Activated CD4-positive, alpha-beta T cell treated with anti-CD3 and anti-CD28 coated beads for 36 hours (primary cell): ENCODE data around the gene GNAI2. TPM values are rescaled to one million over a fixed set of nuclear protein-coding genes. Genes with fewer than 3 reads are reported as not detected.

Experiments
- ATAC-seq: fragments of 200-7000 bp; cut with Tn5 transposase; one replicate; pipeline ENCODE4 v1.10.0; 2021; ENCODE audit warnings: mild to moderate bottlenecking, moderate library complexity
- CTCF ChIA-PET: fragments of 350-600 bp; sonication (Branson Sonifier 250); formaldehyde crosslinking; loops from one replicate; lab custom pipeline; 2021; ENCODE audit warnings: antibody characterized with exemption; lab: Charles Lee
- POLR2A ChIA-PET: fragments of 350-600 bp; sonication (Branson Sonifier 250); formaldehyde crosslinking; loops from one replicate; lab custom pipeline; 2021; ENCODE audit warnings: antibody characterized with exemption, inconsistent platforms; lab: Charles Lee
- DNase-seq: peaks from one replicate; pipeline ENCODE4 v3.0.0-alpha.2; 2020
- H3K27ac Mint-ChIP-seq: one replicate; pipeline ENCODE4 v1.8.0; 2021; ENCODE audit warnings: mixed read lengths
- H3K27me3 Mint-ChIP-seq: one replicate; pipeline ENCODE4 v1.8.0; 2021; ENCODE audit warnings: mixed read lengths
- H3K36me3 Mint-ChIP-seq: one replicate; pipeline ENCODE4 v1.8.0; 2021; ENCODE audit warnings: low read depth, mixed read lengths
- H3K4me1 Mint-ChIP-seq: one replicate; pipeline ENCODE4 v1.8.0; 2021; ENCODE audit warnings: mixed read lengths
- H3K4me3 Mint-ChIP-seq: one replicate; pipeline ENCODE4 v1.8.0; 2021; ENCODE audit warnings: mild to moderate bottlenecking, moderate library complexity, mixed read lengths
- H3K9me3 Mint-ChIP-seq: one replicate; pipeline ENCODE4 v1.8.0; 2021; ENCODE audit warnings: low read depth, mixed read lengths
- intact Hi-C, 2 experiments: fragments of 100-400 bp; cut with DNase I in 1 of 2; cut with micrococcal nuclease in 1 of 2; formaldehyde crosslinking; loops; one replicate each; pipeline versions ENCODE4 v1.14.2 to v1.15.1; 2022 to 2024; cut with DNase I, micrococcal nuclease
- total RNA-seq, 2 experiments: library from RNA; stranded (reverse); gene quantifications; one replicate each; pipeline ENCODE4 v1.2.3, GENCODE V29; 2021

The GNAI2 gene
- total RNA-seq, 2 experiments from 2014 or later = 280 to 341 TPM

DNA sequence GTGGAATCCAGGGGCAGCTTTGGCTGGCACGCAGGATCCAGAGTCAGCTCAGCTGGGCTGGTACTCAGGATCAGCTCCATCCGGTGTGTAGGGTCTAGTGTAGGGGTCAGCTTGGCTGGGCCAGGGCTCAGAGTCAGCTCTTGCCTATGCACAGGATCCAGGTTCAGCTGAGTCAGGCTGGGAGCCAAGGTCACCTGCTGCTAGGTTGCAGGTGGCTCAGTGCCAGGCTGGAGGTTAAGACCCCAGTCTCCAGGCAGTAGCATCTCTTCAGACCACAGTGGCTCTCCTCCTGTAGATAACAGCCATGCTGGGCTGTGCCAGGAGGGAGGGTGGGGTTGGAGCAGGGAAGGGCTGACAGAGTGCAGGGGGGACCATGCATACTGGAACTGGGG lies 61.4 kb downstream of the GNAI2 start:
- Mint-ChIP-seq H3K4me3 (no peak overlapping the region), H3K27me3 (no peaks in the 10 kb centered on the region), H3K36me3 (peaks cover 3% of the 10 kb centered on the region), H3K9me3 (no peaks in the 10 kb centered on the region), H3K27ac (no peak overlapping the region), H3K4me1 (peaks cover 20% of the 10 kb centered on the region)
- DNase-seq = no peak
- CTCF ChIA-PET = interaction anchor here (0.7 to 0.9 kb wide), 3 partner anchors 18 to 391 kb away, joined by 3 read pairs; no protein-coding TSS in a partner anchor
- no peak for ATAC-seq
- intact Hi-C loops = loop anchor here (5.0 to 10.0 kb wide), 2 partner anchors 573 to 1645 kb away; partner anchors contain the start of genes GMPPB (in 1 of the 2), PARP3 (in 1 of the 2) and RRP9 (in 1 of the 2)
- POLR2A ChIA-PET = interaction anchor here (0.7 to 0.8 kb wide), 2 partner anchors 40 to 272 kb away, joined by 3 read pairs; partner anchors contain the start of gene HEMK1

DNA sequence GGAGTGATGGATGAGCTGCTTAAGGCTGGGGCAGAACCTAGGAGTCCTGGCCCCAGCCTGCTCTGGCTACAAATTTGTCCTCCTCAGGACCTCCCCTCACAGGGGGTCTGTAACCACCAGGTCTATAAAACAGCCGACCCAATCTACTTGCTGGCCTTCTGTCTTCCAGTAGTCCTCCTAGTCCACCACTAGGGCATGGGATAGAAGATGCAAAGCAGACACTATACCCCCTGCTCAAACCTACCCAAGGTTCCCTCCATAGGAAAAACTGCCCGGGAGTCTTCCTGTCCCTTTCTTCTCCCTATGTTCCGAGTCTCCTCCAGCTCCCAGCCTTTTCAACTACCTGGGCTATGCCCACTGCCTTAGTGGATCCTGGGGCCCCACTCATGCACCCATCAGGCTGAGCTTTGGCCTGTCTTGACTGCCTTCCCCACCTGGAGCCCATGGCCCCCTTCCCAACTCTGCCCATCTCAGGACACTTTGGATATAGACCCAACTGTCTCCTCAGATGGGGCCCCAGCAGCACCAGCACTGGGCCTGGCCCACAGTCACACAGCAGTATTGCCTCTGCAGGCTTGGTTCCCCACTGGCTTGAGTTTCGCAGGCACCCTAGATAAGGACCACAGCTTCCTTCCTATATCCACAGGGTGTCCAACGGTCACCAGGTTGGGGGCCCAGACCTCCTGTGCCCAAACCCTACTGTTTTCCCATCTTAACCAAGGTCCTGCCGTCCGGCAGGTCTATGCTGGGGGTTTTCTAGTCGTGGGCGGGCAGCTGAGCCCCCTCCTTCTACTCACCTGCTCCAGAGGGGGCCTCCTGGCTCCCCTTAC lies 62.1 kb downstream of the GNAI2 start:
- peak overlapping the region; percentile 97 for H3K4me3 Mint-ChIP-seq
- CTCF ChIA-PET = interaction anchor here (0.6 to 1.9 kb wide), 7 partner anchors 26 to 156 kb away, joined by 3 to 16 read pairs (median 4); partner anchors contain the start of genes CYB561D2, GNAI2, NPRL2 and RASSF1
- DNase-seq (no peak), ATAC-seq (no peak)
- H3K27me3 Mint-ChIP-seq = no peaks in the 10 kb centered on the region
- intact Hi-C loops = loop anchor here (2.0 to 10.0 kb wide), 9 partner anchors 51 to 1759 kb away; partner anchors contain the start of genes DUSP7 (in 1 of the 2), GMPPB (in 1 of the 2), MANF (in 1 of the 2) and MAPKAPK3 (in 1 of the 2)
- no peaks in the 10 kb centered on the region for H3K9me3 Mint-ChIP-seq
- H3K36me3 Mint-ChIP-seq = no peaks in the 10 kb centered on the region
- peak overlapping the region; percentile 70 for H3K27ac Mint-ChIP-seq
- POLR2A ChIA-PET = interaction anchor here (0.6 to 1.6 kb wide), 2 partner anchors 38 to 70 kb away, joined by 10 to 11 read pairs; no protein-coding TSS in a partner anchor
- peaks cover 13% of the 10 kb centered on the region for H3K4me1 Mint-ChIP-seq

DNA sequence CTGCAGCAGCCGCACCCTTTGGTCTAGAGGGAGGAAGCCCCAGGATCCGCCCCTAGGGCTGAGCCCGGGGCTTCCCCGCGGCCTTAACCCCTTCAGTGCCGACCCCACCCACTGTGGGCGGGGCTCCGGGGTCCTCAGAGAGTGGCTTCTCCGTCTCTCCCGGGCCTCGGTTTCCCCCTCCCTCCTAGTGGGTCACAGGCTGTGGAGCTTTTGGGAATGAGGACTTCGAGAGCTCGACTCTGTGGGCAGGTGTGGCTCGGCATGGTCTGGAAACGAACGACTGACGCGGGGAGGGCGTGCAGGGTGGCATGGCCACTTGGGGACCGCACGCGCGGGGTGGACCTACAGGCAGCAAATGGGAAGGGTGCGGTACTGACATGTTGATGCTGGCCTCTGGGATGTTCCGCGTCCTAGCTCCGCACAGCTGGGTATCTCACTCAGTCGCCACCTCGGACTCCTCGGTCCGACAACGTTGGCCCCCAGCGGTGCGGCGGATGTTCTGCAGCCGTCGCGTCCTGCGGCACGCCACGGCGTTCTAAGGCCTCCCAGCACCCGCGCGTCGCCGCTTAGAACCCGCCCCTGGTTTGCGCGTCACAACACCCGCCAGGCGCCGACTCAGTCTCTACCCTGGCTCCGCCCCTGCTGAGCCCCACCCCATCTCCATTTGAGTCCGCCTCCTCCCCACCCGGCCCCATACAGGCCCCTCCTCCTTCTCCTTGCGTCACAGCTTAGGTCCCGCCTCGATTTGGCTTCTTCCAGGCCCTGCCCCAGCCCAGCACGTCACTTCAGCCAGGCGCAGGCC lies 63.0 kb downstream of the GNAI2 start, which contains the start of the genes HYAL3 and NAA80:
TSS of gene HYAL3 (minus strand) at position 570 of the 802 bp plus-strand sequence. CDS start 3,803 bp downstream, outside the sequence.
TSS of gene NAA80 (minus strand) at position 570 of the 802 bp plus-strand sequence. CDS start 1,942 bp downstream, outside the sequence.
- ATAC-seq (peak; percentile 89), DNase-seq (peak; percentile 100)
- H3K4me1 Mint-ChIP-seq = peaks cover 13% of the 10 kb centered on the region
- H3K27me3 Mint-ChIP-seq = no peaks in the 10 kb centered on the region
- no peaks in the 10 kb centered on the region for H3K36me3 Mint-ChIP-seq
- H3K4me3 Mint-ChIP-seq = peak within 1 kb of the TSS; percentile 97
- ChIA-PET CTCF (interaction anchor here (0.5 to 1.9 kb wide), 18 partner anchors 20 to 341 kb away, joined by 3 to 16 read pairs (median 3); partner anchors contain the start of genes CYB561D2, GNAI2, NPRL2 and RASSF1), POLR2A (interaction anchor here (0.6 to 1.6 kb wide), 11 partner anchors 20 to 559 kb away, joined by 3 to 11 read pairs (median 3); partner anchors contain the start of genes GNAI2, HYAL2, NPRL2 and RASSF1)
- H3K27ac Mint-ChIP-seq = peak within 1 kb of the TSS; percentile 96
- H3K9me3 Mint-ChIP-seq = no peaks in the 10 kb centered on the region
- intact Hi-C loops = loop anchor here (1.0 to 10.0 kb wide), 19 partner anchors 22 to 1758 kb away; partner anchors contain the start of genes TMEM115 (in 2 of the 2), CYB561D2 (in 1 of the 2), DUSP7 (in 1 of the 2) and GMPPB (in 1 of the 2)

DNA sequence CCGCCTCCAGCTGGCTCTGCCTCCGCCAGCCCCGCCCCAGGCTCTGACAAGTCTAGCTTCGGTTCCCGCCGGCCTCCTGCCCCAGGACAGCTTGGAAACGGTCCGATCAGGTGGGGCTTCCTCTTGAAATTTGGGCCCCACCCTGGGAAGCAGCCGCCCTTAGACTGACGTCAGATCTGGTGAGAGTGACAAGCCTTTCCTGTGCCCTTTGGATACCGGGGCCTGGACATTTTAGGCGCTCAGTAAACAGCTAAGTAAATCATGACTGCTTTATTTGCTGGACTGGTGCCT lies 63.6 kb downstream of the GNAI2 start:
- Mint-ChIP-seq H3K27me3 (no peaks in the 10 kb centered on the region), H3K9me3 (no peaks in the 10 kb centered on the region), H3K4me1 (peaks cover 15% of the 10 kb centered on the region), H3K4me3 (peak overlapping the region; percentile 97), H3K27ac (peak overlapping the region; percentile 90), H3K36me3 (no peaks in the 10 kb centered on the region)
- DNase-seq = no peak
- ChIA-PET POLR2A (interaction anchor here (0.5 to 1.6 kb wide), 11 partner anchors 20 to 939 kb away, joined by 3 to 10 read pairs (median 3); partner anchors contain the start of genes CACNA2D2, GNAI2, HYAL2 and NPRL2), CTCF (interaction anchor here (0.5 to 1.9 kb wide), 15 partner anchors 20 to 342 kb away, joined by 3 to 16 read pairs (median 4); partner anchors contain the start of genes GNAI2 and TUSC2)
- intact Hi-C loops = loop anchor here (1.0 to 10.0 kb wide), 19 partner anchors 22 to 1757 kb away; partner anchors contain the start of genes TMEM115 (in 2 of the 2), CYB561D2 (in 1 of the 2), DUSP7 (in 1 of the 2) and GMPPB (in 1 of the 2)
- ATAC-seq = no peak

DNA sequence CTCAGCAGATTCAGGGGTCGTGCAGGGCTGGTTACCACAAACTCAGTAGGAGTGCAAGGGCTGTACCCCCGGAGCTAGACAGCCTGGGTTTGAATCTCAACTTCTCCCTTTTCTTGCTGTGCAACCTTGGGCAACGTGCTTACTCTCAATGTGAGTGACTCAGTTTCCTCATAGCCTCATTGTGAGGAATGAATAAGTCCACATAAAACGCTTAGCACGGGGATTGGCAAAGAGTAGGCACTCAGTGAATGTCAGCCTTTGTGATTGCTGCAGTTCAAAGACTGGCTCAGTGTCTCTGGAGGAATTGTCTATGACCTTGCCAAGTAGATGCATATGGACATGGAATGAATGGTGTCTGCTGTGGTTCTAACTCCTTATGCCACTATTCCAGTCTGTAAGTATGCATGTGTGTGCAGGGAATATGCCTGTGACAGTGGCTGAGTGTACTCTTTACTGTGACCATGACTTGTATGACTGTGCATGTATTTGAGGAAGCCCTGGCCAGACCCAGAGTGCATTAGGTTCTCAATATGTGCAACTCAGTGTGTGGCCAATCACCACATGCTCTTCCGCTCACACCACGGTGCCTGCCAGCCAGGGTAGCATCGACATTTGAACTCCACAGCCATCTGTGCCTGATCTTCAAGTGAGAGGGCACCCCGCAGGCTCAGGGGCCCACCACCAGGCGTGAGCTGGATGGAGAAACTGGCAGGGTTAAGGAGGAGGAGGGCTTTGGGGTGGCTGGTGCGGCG lies 64.1 kb downstream of the GNAI2 start:
- no peaks in the 10 kb centered on the region for H3K9me3 Mint-ChIP-seq
- H3K4me1 Mint-ChIP-seq = peaks cover 19% of the 10 kb centered on the region
- POLR2A ChIA-PET = interaction anchor here (0.5 to 1.6 kb wide), 11 partner anchors 21 to 939 kb away, joined by 3 to 10 read pairs (median 3); partner anchors contain the start of genes CACNA2D2, GNAI2, HYAL2 and NPRL2
- peak overlapping the region; percentile 90 for H3K27ac Mint-ChIP-seq
- no peaks in the 10 kb centered on the region for H3K27me3 Mint-ChIP-seq
- no peaks in the 10 kb centered on the region for H3K36me3 Mint-ChIP-seq
- intact Hi-C loops = loop anchor here (1.0 to 10.0 kb wide), 19 partner anchors 21 to 1757 kb away; partner anchors contain the start of genes TMEM115 (in 2 of the 2), CYB561D2 (in 1 of the 2), DUSP7 (in 1 of the 2) and GMPPB (in 1 of the 2)
- peak; percentile 40 for DNase-seq
- peak overlapping the region; percentile 97 for H3K4me3 Mint-ChIP-seq
- peak; percentile 14 for ATAC-seq
- CTCF ChIA-PET = interaction anchor here (0.5 to 1.9 kb wide), 13 partner anchors 8 to 342 kb away, joined by 3 to 16 read pairs (median 4); partner anchors contain the start of genes IFRD2 and TUSC2

DNA sequence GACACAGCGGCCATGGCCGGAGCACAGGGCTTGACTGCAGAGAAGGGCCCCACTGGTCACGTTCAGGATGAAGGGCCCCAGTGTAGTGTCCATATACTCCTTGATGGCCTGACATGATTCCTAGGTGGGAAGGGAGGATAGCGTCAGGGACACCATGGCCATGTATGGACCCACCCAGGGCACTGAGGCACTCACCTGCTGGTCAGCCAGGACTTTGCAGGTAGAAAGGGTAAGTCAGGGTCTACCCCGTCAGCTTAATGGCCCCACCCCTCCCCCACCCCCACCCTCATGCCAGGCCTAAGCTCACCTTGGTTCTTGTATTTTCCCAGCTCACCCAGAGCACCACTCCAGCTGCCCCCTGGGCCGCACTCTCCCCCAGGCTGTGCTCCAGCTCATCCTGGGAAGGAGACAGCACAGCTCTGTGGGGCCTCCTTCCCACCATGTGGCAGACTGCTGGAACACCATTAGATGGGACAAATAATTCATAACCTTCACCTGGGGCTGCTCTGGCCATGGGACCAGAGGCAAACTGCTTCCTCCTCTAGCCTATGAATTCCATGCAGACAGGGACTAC lies 64.8 kb downstream of the GNAI2 start:
- CTCF ChIA-PET = interaction anchor here (0.6 to 1.8 kb wide), 3 partner anchors 8 to 54 kb away, joined by 4 to 15 read pairs (median 4); partner anchors contain the start of gene IFRD2

DNA sequence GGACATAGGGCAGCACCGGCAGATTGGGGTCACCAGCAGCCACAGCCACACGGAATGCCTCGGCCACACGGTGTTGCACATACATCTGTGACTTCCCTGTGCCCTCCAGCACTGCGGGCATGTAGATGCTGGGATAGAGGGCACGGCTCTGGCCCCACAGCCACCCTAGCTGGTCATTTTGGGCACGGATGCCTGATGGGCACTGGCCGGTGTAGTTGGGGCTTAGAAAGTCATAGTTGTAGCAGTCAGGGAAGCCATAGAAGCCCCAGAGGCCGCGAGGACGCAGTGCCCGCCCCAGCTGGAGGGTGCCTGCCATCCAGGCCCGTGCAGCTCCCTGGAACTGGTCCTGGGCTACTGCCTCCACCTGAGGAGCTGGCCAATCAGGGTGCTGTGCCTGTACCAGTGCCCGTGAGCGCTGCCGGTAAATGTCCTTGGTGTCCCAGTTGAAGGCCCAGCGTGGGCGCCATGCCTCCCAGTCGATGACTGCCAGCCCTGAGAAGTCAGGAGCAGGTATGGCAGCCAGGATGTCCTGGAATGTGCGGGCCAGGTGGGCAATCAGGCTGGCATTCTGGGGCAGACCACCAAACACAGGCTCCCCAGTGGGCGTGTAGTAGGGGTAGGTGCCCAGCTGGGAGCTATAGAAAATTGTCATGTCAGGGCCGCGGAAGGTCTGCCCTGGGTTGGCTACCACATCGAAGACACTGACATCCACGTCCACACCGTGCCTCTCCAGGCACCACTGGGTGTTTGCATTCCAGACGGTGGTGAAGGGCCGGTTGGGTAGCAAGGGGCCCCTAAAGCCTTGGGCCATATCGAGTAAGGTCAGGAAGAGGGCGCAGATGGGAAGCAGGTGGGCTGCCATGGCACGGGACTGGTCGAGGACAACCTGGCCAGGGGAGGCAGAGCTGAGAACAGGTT lies 66.3 kb downstream of the GNAI2 start:
- Mint-ChIP-seq H3K4me3 (no peak overlapping the region), H3K9me3 (no peaks in the 10 kb centered on the region), H3K27ac (no peak overlapping the region), H3K36me3 (no peaks in the 10 kb centered on the region), H3K4me1 (peaks cover 19% of the 10 kb centered on the region), H3K27me3 (no peaks in the 10 kb centered on the region)
- DNase-seq (no peak), ATAC-seq (no peak)
- ChIA-PET CTCF (interaction anchor here (0.9 kb wide), 1 partner anchor 12 kb away, joined by 4 read pairs; no protein-coding TSS in a partner anchor), POLR2A (no interaction called here)
- intact Hi-C loops = no loop called here

More for the DNA sequence above, 64.8 kb downstream of the GNAI2 start:
- POLR2A ChIA-PET = no interaction called here
- ATAC-seq = no peak
- intact Hi-C loops = no loop called here
- no peaks in the 10 kb centered on the region for H3K9me3 Mint-ChIP-seq
- peak overlapping the region; percentile 97 for H3K4me3 Mint-ChIP-seq
- H3K4me1 Mint-ChIP-seq = peaks cover 19% of the 10 kb centered on the region
- H3K27me3 Mint-ChIP-seq = no peaks in the 10 kb centered on the region
- H3K27ac Mint-ChIP-seq = peak overlapping the region; percentile 90
- no peaks in the 10 kb centered on the region for H3K36me3 Mint-ChIP-seq
- DNase-seq = no peak

DNA sequence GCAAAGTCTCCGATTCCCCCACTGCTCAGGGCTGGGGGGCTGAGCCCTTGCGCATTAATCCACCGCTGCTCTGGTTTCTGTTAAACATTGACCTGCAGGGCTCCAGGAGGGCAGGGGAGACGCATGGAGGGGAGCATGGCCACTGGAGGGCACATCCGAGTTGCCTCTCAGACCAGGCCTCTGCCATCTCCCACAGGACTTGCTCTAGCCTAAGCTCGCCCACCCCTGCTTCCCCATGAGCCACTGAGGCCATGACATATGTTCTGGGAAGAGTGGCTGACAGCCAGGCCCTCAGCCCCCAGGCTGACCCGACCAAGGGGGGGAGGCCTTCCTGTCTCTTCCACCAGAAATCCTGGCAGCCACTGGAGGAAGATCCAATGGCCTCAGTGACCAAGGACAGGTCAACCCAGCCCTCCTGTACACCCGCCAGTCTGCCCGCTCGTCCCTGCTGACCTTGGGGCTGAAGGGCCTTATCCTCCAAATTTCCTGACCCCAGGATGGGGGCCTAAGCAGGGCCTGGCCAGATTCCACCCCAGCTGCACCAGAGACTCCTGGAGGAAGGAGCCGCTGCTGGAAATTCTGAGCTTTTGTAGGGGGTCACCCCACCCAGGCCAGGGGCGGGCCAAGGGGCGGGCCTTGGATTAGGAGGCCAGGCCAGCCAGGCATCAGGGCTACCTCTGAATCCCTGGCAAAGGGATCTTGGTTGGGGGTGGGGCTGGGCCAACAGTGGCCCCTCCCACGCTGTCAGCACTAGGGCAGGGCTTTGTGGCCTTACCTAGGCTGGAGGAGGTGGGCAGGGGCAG lies 67.2 kb downstream of the GNAI2 start, which contains the start of gene HYAL1:
TSS of gene HYAL1 (minus strand) at position 562 of the 803 bp plus-strand sequence. CDS start 618 bp downstream, outside the sequence.
- no peak within 1 kb of the TSS for H3K27ac Mint-ChIP-seq
- no peak for ATAC-seq
- ChIA-PET CTCF (interaction anchor here (0.9 kb wide), 1 partner anchor 11 kb away, joined by 4 read pairs; no protein-coding TSS in a partner anchor), POLR2A (no interaction called here)
- DNase-seq = no peak
- no peaks in the 10 kb centered on the region for H3K36me3 Mint-ChIP-seq
- intact Hi-C loops = no loop called here
- H3K27me3 Mint-ChIP-seq = no peaks in the 10 kb centered on the region
- H3K9me3 Mint-ChIP-seq = no peaks in the 10 kb centered on the region
- H3K4me3 Mint-ChIP-seq = no peak within 1 kb of the TSS
- H3K4me1 Mint-ChIP-seq = peaks cover 15% of the 10 kb centered on the region
